ENCODE measurements around the gene IFNA10. TPM values are rescaled to one million over a fixed set of nuclear protein-coding genes. Genes with fewer than 3 reads are reported as not detected.
"Not testable (repeated sequence)": the region's sequence is repeated elsewhere in the genome, so short reads cannot be mapped to it uniquely, and the experiment has no call there.

The IFNA10 gene
- total and polyA plus RNA-seq, 2 donors from 2014 or later, result not detected

- no peak for FAIRE-seq
- Histone ChIP-seq H3K4me3 (ENCODE audit: low read length in 3 of 3) (no peak within 1 kb of the TSS), H3K27me3 (ENCODE audit: control insufficient read depth, insufficient read depth, low read length) (no peaks in the 10 kb centered on the region), H3K9me3 (ENCODE audit: control insufficient read depth in 2 of 3, insufficient read depth in 1 of 3, low read length in 3 of 3) (no peaks in the 10 kb centered on the region), H3K4me1 (ENCODE audit: control insufficient read depth in 2 of 3, insufficient read depth in 2 of 3, low read depth in 1 of 3, low read length in 3 of 3) (no peaks in the 10 kb centered on the region), H3K9ac (ENCODE audit: low read length in 3 of 3) (no peak within 1 kb of the TSS), H3K36me3 (ENCODE audit: control insufficient read depth in 2 of 3, insufficient read depth in 3 of 3, low read length in 3 of 3) (no peaks in the 10 kb centered on the region), H3K27ac (ENCODE audit: low read depth in 2 of 2, low read length in 2 of 2) (no peak within 1 kb of the TSS)
- no peak for DNase-seq
- TF ChIP-seq, protein P1, sequence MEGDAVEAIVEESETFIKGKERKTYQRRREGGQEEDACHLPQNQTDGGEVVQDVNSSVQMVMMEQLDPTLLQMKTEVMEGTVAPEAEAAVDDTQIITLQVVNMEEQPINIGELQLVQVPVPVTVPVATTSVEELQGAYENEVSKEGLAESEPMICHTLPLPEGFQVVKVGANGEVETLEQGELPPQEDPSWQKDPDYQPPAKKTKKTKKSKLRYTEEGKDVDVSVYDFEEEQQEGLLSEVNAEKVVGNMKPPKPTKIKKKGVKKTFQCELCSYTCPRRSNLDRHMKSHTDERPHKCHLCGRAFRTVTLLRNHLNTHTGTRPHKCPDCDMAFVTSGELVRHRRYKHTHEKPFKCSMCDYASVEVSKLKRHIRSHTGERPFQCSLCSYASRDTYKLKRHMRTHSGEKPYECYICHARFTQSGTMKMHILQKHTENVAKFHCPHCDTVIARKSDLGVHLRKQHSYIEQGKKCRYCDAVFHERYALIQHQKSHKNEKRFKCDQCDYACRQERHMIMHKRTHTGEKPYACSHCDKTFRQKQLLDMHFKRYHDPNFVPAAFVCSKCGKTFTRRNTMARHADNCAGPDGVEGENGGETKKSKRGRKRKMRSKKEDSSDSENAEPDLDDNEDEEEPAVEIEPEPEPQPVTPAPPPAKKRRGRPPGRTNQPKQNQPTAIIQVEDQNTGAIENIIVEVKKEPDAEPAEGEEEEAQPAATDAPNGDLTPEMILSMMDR (IDR thresholded peaks at IDR 0.05; ENCODE audit: borderline replicate concordance, extremely low read depth, insufficient read depth), result no peak
- intact Hi-C loops (cut with DNase I), result no loop called here
These were observed 21.2 kb upstream of the IFNA10 start, which contains the start of gene IFNA17 for GRCh38 chr9:21228122-21228521. Gene IFNA17 (minus strand): TSS chr9:21228222. CDS start chr9:21228173, 49 bp downstream.

GRCh38 chr9:21217211-21217610 is 10.3 kb upstream of the IFNA10 start, which contains the start of gene IFNA16:
Gene IFNA16 (minus strand): TSS chr9:21217311. CDS start chr9:21217305, 6 bp downstream.
- DNase-seq; H3K36me3 ChIP-seq (ENCODE audit: control insufficient read depth in 2 of 3, insufficient read depth in 3 of 3, low read length in 3 of 3); H3K4me1 ChIP-seq (ENCODE audit: control insufficient read depth in 2 of 3, insufficient read depth in 2 of 3, low read depth in 1 of 3, low read length in 3 of 3); FAIRE-seq; H3K4me3 ChIP-seq (ENCODE audit: low read length in 3 of 3); intact Hi-C loops (cut with DNase I); H3K27ac ChIP-seq (ENCODE audit: low read depth in 2 of 2, low read length in 2 of 2); H3K9ac ChIP-seq (ENCODE audit: low read length in 3 of 3); H3K9me3 ChIP-seq (ENCODE audit: control insufficient read depth in 2 of 3, insufficient read depth in 1 of 3, low read length in 3 of 3); H3K27me3 ChIP-seq (ENCODE audit: control insufficient read depth, insufficient read depth, low read length): not testable (repeated sequence)

DNA sequence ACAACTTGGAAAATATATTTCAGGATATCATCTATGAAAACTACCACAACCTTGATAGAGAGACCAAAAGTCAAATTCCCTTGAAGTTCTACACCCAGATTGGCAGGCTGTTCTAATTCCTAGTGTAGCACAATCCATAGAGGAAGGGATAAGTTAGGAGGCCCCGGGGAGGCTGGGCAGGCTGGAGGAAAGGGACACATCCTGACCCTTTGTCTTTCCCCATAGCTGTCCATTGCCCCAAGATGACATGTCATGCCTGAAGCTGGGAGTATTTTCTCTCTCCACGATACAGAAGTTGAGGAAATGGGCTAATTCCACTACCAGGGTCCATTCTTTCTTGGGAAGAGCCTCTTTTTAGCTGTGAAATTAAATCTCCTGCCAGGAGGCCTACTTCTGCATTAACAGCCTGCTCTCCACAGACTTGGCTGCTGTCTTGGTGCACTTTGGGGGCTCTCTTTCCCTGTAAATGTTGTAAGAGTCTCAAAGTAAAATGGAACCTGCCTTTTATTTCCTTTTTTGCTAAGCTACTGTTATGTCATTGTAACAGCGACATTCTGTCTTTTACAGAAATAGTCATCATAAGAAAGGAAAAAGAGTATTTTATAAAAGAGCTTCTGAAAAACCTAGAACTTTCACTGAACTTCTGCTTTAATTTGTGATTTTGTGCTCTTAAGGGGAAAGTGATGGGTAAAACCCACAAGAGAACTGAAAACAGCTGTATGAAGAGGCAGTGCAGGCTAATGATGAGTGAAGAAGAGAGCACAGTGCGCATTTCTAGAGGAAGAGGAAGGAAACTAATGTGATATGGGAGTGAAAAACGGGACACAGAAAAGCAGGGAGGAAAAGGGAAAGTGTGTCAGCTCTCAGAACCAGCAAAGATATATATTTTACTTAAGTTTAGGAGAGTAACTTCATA is 6.7 kb upstream of the IFNA10 start:
- H3K9ac ChIP-seq (ENCODE audit: low read length in 3 of 3); H3K36me3 ChIP-seq (ENCODE audit: control insufficient read depth in 2 of 3, insufficient read depth in 3 of 3, low read length in 3 of 3); H3K4me3 ChIP-seq (ENCODE audit: low read length in 3 of 3); intact Hi-C loops (cut with DNase I); FAIRE-seq; H3K4me1 ChIP-seq (ENCODE audit: control insufficient read depth in 2 of 3, insufficient read depth in 2 of 3, low read depth in 1 of 3, low read length in 3 of 3); H3K27ac ChIP-seq (ENCODE audit: low read depth in 2 of 2, low read length in 2 of 2); DNase-seq; H3K9me3 ChIP-seq (ENCODE audit: control insufficient read depth in 2 of 3, insufficient read depth in 1 of 3, low read length in 3 of 3); H3K27me3 ChIP-seq (ENCODE audit: control insufficient read depth, insufficient read depth, low read length): not testable (repeated sequence)

DNA sequence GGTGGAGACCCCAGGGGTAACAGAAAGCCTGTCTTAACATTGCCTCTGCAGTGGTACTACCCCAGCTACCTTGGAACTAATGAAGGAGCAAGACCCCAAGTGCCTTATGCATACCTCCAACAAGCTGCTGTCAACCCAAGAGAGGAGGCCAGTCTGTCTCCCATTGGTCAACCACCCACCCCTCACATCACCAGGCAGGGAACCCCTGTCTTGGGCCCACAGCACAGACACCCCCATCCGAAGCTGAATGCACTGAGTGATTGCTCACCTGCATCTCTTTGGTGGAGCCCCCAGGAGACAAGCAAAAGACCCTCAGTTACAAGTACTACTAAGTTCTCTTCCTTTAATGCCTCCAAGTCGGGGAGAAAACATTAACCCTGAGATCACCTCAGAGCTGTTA is 5.2 kb upstream of the IFNA10 start:
- H3K36me3 ChIP-seq (ENCODE audit: control insufficient read depth in 2 of 3, insufficient read depth in 3 of 3, low read length in 3 of 3); H3K27me3 ChIP-seq (ENCODE audit: control insufficient read depth, insufficient read depth, low read length); H3K9me3 ChIP-seq (ENCODE audit: control insufficient read depth in 2 of 3, insufficient read depth in 1 of 3, low read length in 3 of 3); H3K4me1 ChIP-seq (ENCODE audit: control insufficient read depth in 2 of 3, insufficient read depth in 2 of 3, low read depth in 1 of 3, low read length in 3 of 3); H3K4me3 ChIP-seq (ENCODE audit: low read length in 3 of 3); FAIRE-seq; H3K27ac ChIP-seq (ENCODE audit: low read depth in 2 of 2, low read length in 2 of 2); DNase-seq; H3K9ac ChIP-seq (ENCODE audit: low read length in 3 of 3); intact Hi-C loops (cut with DNase I): not testable (repeated sequence)

- H3K27me3 ChIP-seq (ENCODE audit: control insufficient read depth, insufficient read depth, low read length); intact Hi-C loops (cut with DNase I); H3K27ac ChIP-seq (ENCODE audit: low read depth in 2 of 2, low read length in 2 of 2); H3K36me3 ChIP-seq (ENCODE audit: control insufficient read depth in 2 of 3, insufficient read depth in 3 of 3, low read length in 3 of 3); H3K4me3 ChIP-seq (ENCODE audit: low read length in 3 of 3); H3K9ac ChIP-seq (ENCODE audit: low read length in 3 of 3); H3K9me3 ChIP-seq (ENCODE audit: control insufficient read depth in 2 of 3, insufficient read depth in 1 of 3, low read length in 3 of 3); H3K4me1 ChIP-seq (ENCODE audit: control insufficient read depth in 2 of 3, insufficient read depth in 2 of 3, low read depth in 1 of 3, low read length in 3 of 3); FAIRE-seq; DNase-seq: not testable (repeated sequence)
These were observed 3.8 kb upstream of the IFNA10 start for GRCh38 chr9:21210782-21211181.

Data from kidney (tissue), 14 donors.